Measurements from ENCODE around the gene MGAM2. TPM values are rescaled to one million over a fixed set of nuclear protein-coding genes. Genes with fewer than 3 reads are reported as not detected.
A peak's percentile ranks its signal among the peaks of the same experiment; 100 is the strongest.

MGAM2 gene
- total and polyA plus RNA-seq, 7 experiments from 2014 or later: 0.10 TPM; not detected in 6

DNA sequence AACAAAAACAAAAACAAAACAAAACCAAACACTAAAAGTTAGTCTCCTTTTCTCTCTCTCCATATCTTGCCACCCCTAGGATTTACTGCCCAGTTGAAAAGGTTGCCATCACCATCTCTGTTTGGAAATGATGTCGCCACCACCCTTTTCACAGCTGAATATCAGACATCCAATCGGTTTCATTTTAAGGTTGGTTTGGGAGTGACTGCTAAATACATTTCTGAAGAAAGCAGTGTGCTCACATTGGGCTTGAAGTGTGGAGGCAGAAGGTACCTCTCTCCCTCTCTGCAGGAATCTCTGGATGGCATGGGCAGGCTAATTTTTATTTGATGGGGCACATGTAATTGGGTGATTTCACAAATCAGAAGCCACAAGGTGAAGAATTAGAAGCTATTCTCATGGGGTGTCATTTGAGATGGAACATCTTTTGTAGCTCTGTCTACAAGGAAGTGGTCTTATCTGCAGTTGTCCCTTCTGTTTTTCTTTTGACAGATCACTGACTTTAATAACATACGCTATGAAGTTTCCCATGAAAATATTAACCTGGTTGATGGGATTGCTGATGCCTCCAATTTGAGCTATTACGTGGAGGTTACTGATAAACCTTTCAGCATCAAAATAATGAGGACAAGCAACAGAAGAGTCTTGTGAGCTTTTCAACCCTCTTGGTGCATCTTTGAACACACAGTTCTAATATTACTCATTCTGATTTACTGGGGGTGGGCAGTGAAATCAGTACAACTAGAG, 20.1 kb downstream of the MGAM2 start:
- Histone ChIP-seq H3K4me1 (ENCODE audit: control insufficient read depth in 2 of 2, insufficient read depth in 2 of 2, low read length in 2 of 2) (no peaks in the 10 kb centered on the region), H3K9me3 (ENCODE audit: control insufficient read depth in 2 of 3, low read length in 3 of 3) (no peaks in the 10 kb centered on the region), H3K27ac (ENCODE audit: low read depth, low read length) (no peak overlapping the region), H3K27me3 (ENCODE audit: control insufficient read depth in 2 of 2, insufficient read depth in 2 of 2, low read length in 2 of 2) (no peaks in the 10 kb centered on the region), H3K36me3 (ENCODE audit: control insufficient read depth in 2 of 3, insufficient read depth in 3 of 3, low read length in 3 of 3) (no peaks in the 10 kb centered on the region), H3K4me3 (ENCODE audit: low read length) (no peak overlapping the region)
- peaks cover 0 to 22% (median 4%) of the 10 kb centered on the region in 5 donors for H3K27me3 Mint-ChIP-seq
- DNase-seq (peak in 4 of 9 donors; percentile 8 to 28 (median 19)), ATAC-seq (no peak)
- CTCF ChIA-PET: no interaction called here
- H3K27ac Mint-ChIP-seq: no peak overlapping the region
- POLR2A ChIA-PET: no interaction called here
- H3K9me3 Mint-ChIP-seq: peaks cover 0 to 4% (median 0%) of the 10 kb centered on the region in 11 donors
- H3K36me3 Mint-ChIP-seq: peaks cover 0 to 3% (median 0%) of the 10 kb centered on the region in 5 donors
- no peaks in the 10 kb centered on the region for H3K4me1 Mint-ChIP-seq
- H3K4me3 Mint-ChIP-seq: no peak overlapping the region
- intact Hi-C loops (cut with micrococcal nuclease): no loop called here

DNA sequence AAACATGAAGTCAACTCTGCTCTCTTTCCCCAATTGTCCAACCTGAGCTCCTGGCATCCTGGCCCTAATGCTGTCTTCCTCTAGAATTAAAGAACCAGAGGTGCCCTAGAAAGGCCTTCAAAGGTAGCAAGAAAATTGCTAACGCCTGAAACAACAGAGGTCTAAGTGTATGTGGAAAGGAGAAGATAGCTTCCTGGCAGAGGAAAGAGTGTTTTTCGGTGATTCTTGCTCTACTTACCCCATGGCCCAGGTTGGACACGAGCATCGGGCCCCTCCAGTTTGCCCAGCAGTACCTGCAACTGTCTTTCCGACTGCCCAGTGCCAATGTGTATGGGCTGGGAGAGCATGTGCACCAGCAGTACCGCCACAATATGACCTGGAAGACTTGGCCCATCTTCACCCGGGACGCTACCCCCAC, 22.2 kb downstream of the MGAM2 start:
- intact Hi-C loops (cut with micrococcal nuclease): no loop called here

DNA sequence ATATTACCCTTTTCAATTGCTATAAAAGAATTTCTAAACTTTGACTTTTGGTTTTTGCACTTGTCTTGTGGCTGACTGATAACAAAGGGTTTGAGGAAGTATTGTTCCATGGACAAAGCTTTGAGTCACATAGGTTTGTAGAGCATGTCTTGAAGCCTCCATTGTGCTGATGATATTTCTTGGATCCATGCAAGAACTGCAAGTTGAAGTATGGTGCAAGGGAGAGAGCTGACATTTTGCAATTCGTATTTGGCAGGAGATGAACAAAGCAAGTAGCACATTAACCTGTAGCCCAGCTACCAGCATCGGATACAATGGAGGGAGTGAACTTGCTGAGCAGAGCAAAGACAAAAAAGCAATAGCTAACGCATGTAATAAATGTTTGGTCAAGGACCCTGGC, 23.4 kb downstream of the MGAM2 start:
- POLR2A ChIA-PET: no interaction called here
- H3K9me3 ChIP-seq (ENCODE audit: control insufficient read depth in 2 of 3, low read length in 3 of 3): no peaks in the 10 kb centered on the region
- DNase-seq: peak in 1 of 9 donors; percentile 10
- H3K4me1 Mint-ChIP-seq: no peaks in the 10 kb centered on the region
- H3K27me3 Mint-ChIP-seq: peaks cover 0 to 14% (median 4%) of the 10 kb centered on the region in 5 donors
- H3K4me3 Mint-ChIP-seq: no peak overlapping the region
- no peaks in the 10 kb centered on the region for H3K36me3 ChIP-seq (ENCODE audit: control insufficient read depth in 2 of 3, insufficient read depth in 3 of 3, low read length in 3 of 3)
- no peak overlapping the region for H3K27ac Mint-ChIP-seq
- H3K4me1 ChIP-seq (ENCODE audit: control insufficient read depth in 2 of 2, insufficient read depth in 2 of 2, low read length in 2 of 2): no peaks in the 10 kb centered on the region
- intact Hi-C loops (cut with micrococcal nuclease): loop anchor here in 1 of 2 donors (5.0 kb wide), 1 partner anchor 158 kb away; no protein-coding TSS in a partner anchor
- no peak for ATAC-seq
- CTCF ChIA-PET: interaction anchor here (0.6 to 0.7 kb wide), 3 partner anchors 13 to 82 kb away, joined by 3 to 4 read pairs (median 4); no protein-coding TSS in a partner anchor
- H3K27me3 ChIP-seq (ENCODE audit: control insufficient read depth in 2 of 2, insufficient read depth in 2 of 2, low read length in 2 of 2): no peaks in the 10 kb centered on the region
- H3K36me3 Mint-ChIP-seq: no peaks in the 10 kb centered on the region
- H3K4me3 ChIP-seq (ENCODE audit: low read length): no peak overlapping the region
- H3K27ac ChIP-seq (ENCODE audit: low read depth, low read length): no peak overlapping the region
- no peaks in the 10 kb centered on the region for H3K9me3 Mint-ChIP-seq

More for the DNA sequence above, 22.2 kb downstream of the MGAM2 start:
- no peaks in the 10 kb centered on the region for H3K36me3 ChIP-seq (ENCODE audit: control insufficient read depth in 2 of 3, insufficient read depth in 3 of 3, low read length in 3 of 3)
- DNase-seq: peak in 2 of 9 donors; percentile 8 to 34
- no peak for ATAC-seq
- Mint-ChIP-seq H3K27me3 (peaks cover 0 to 14% (median 4%) of the 10 kb centered on the region in 5 donors), H3K4me1 (no peaks in the 10 kb centered on the region), H3K9me3 (no peaks in the 10 kb centered on the region), H3K27ac (no peak overlapping the region), H3K36me3 (no peaks in the 10 kb centered on the region), H3K4me3 (no peak overlapping the region)
- no peaks in the 10 kb centered on the region for H3K9me3 ChIP-seq (ENCODE audit: control insufficient read depth in 2 of 3, low read length in 3 of 3)
- no peaks in the 10 kb centered on the region for H3K27me3 ChIP-seq (ENCODE audit: control insufficient read depth in 2 of 2, insufficient read depth in 2 of 2, low read length in 2 of 2)
- H3K27ac ChIP-seq (ENCODE audit: low read depth, low read length): no peak overlapping the region
- ChIA-PET POLR2A (no interaction called here), CTCF (no interaction called here)
- no peak overlapping the region for H3K4me3 ChIP-seq (ENCODE audit: low read length)
- no peaks in the 10 kb centered on the region for H3K4me1 ChIP-seq (ENCODE audit: control insufficient read depth in 2 of 2, insufficient read depth in 2 of 2, low read length in 2 of 2)

DNA sequence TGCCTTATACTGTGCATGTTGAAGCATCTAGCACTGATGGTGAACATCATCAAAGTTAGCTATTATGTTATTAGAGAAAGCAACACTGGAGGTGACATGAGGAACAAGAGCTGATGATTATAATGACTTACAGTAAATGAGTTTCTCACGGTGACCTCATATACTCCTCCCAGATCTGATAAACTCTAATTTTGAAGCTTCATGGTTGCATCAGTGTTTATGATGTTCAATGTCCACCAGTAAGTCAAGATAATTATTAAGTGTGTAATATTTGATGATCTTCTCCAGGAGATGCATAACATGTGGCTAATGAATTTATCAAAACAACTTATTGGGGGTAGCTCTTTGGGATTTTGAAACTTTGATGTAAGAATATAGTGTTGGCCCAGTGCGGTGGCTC, 27.5 kb downstream of the MGAM2 start:
- POLR2A ChIA-PET: no interaction called here
- H3K9me3 Mint-ChIP-seq: no peaks in the 10 kb centered on the region
- no peak overlapping the region for H3K4me3 Mint-ChIP-seq
- H3K27me3 ChIP-seq (ENCODE audit: control insufficient read depth in 2 of 2, insufficient read depth in 2 of 2, low read length in 2 of 2): no peaks in the 10 kb centered on the region
- peaks cover 0 to 2% (median 0%) of the 10 kb centered on the region in 7 donors for H3K4me1 Mint-ChIP-seq
- peaks cover 0 to 9% (median 0%) of the 10 kb centered on the region in 5 donors for H3K27me3 Mint-ChIP-seq
- no peak overlapping the region for H3K27ac Mint-ChIP-seq
- DNase-seq: no peak
- no peak overlapping the region for H3K4me3 ChIP-seq (ENCODE audit: low read length)
- no peaks in the 10 kb centered on the region for H3K36me3 Mint-ChIP-seq
- no peaks in the 10 kb centered on the region for H3K4me1 ChIP-seq (ENCODE audit: control insufficient read depth in 2 of 2, insufficient read depth in 2 of 2, low read length in 2 of 2)
- intact Hi-C loops (cut with micrococcal nuclease): loop anchor here in 1 of 2 donors (5.0 kb wide), 1 partner anchor 162 kb away; no protein-coding TSS in a partner anchor
- no peak overlapping the region for H3K27ac ChIP-seq (ENCODE audit: low read depth, low read length)
- CTCF ChIA-PET: no interaction called here
- no peaks in the 10 kb centered on the region for H3K9me3 ChIP-seq (ENCODE audit: control insufficient read depth in 2 of 3, low read length in 3 of 3)
- ATAC-seq: no peak
- no peaks in the 10 kb centered on the region for H3K36me3 ChIP-seq (ENCODE audit: control insufficient read depth in 2 of 3, insufficient read depth in 3 of 3, low read length in 3 of 3)

DNA sequence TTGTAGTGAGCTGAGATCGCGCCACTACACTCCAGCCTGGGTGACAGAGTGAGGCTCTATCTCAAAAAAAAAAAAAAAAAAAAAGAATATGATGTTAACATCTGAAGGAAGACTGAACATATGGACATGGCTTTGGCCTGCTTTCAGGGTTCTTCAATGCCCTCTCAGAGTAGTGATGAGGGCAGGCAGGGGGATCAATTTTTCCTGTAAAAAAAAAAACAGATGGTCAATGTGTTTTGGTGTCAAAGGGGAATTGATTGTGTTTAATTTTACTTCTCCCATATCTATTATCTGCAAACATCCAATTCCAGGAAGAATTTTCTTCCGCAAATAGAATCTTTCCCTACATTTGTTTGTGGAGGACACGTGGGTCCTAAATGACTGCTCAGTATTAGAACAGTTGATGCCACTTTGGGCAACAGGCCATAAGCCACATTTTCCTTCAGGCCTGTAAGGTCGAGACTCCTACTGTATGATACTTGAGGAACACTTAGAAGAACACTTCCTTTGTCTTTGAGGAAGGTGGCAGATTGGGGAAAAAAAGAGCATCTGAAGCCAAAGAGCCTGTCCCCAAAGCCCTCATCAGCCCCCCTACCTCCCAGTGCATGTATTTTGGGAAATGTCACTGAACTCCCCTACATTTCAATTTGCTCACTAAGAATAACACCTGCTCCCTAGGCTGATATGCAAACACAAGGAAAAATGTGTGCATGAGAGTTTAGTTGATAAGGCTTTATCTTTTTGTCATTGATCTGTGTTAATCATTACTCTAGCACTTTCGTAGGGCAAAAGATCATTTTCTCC, 28.3 kb downstream of the MGAM2 start:
- Histone ChIP-seq H3K4me1 (ENCODE audit: control insufficient read depth in 2 of 2, insufficient read depth in 2 of 2, low read length in 2 of 2) (no peaks in the 10 kb centered on the region), H3K36me3 (ENCODE audit: control insufficient read depth in 2 of 3, insufficient read depth in 3 of 3, low read length in 3 of 3) (no peaks in the 10 kb centered on the region), H3K27ac (ENCODE audit: low read depth, low read length) (no peak overlapping the region), H3K9me3 (ENCODE audit: control insufficient read depth in 2 of 3, low read length in 3 of 3) (no peaks in the 10 kb centered on the region), H3K27me3 (ENCODE audit: control insufficient read depth in 2 of 2, insufficient read depth in 2 of 2, low read length in 2 of 2) (no peaks in the 10 kb centered on the region), H3K4me3 (ENCODE audit: low read length) (no peak overlapping the region)
- DNase-seq (no peak), ATAC-seq (no peak)
- no peaks in the 10 kb centered on the region for H3K9me3 Mint-ChIP-seq
- H3K27ac Mint-ChIP-seq: no peak overlapping the region
- peaks cover 0 to 2% (median 0%) of the 10 kb centered on the region in 7 donors for H3K4me1 Mint-ChIP-seq
- intact Hi-C loops (cut with micrococcal nuclease): loop anchor here in 1 of 2 donors (5.0 kb wide), 1 partner anchor 162 kb away; no protein-coding TSS in a partner anchor
- CTCF ChIA-PET: no interaction called here
- H3K4me3 Mint-ChIP-seq: no peak overlapping the region
- peaks cover 0 to 9% (median 2%) of the 10 kb centered on the region in 5 donors for H3K27me3 Mint-ChIP-seq
- no peaks in the 10 kb centered on the region for H3K36me3 Mint-ChIP-seq
- POLR2A ChIA-PET: no interaction called here

DNA sequence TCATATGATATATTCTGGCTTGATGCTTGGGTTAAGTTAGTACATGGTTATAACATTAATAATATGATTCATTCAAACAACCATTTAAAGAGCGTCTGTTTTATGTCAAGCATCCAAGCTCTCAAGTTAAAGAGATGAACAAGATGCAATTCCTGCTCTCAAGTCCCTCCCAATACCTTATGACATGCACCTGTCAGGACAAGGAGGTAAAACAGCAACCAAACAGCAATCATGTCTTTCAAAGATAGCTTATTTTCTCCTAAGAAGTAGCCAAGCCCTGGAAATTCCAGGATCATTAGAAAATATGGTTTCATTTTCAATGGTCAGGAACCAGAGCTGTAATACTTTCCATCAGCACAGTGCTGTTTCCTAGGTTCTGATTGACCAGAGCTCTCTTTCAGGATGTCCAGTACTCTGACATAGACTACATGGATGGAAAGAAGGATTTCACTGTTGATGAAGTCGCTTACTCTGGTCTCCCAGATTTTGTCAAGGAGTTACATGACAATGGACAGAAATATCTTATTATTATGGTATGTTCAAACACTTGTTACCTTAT, 29.0 kb downstream of the MGAM2 start:
- no peaks in the 10 kb centered on the region for H3K36me3 ChIP-seq (ENCODE audit: control insufficient read depth in 2 of 3, insufficient read depth in 3 of 3, low read length in 3 of 3)
- ATAC-seq: no peak
- H3K4me3 ChIP-seq (ENCODE audit: low read length): no peak overlapping the region
- Mint-ChIP-seq H3K9me3 (no peaks in the 10 kb centered on the region), H3K4me3 (no peak overlapping the region), H3K27ac (no peak overlapping the region), H3K36me3 (no peaks in the 10 kb centered on the region), H3K27me3 (peaks cover 0 to 9% (median 6%) of the 10 kb centered on the region in 5 donors), H3K4me1 (peaks cover 0 to 2% (median 0%) of the 10 kb centered on the region in 7 donors)
- H3K27me3 ChIP-seq (ENCODE audit: control insufficient read depth in 2 of 2, insufficient read depth in 2 of 2, low read length in 2 of 2): no peaks in the 10 kb centered on the region
- intact Hi-C loops (cut with micrococcal nuclease): no loop called here
- no peaks in the 10 kb centered on the region for H3K9me3 ChIP-seq (ENCODE audit: control insufficient read depth in 2 of 3, low read length in 3 of 3)
- DNase-seq: no peak
- no peaks in the 10 kb centered on the region for H3K4me1 ChIP-seq (ENCODE audit: control insufficient read depth in 2 of 2, insufficient read depth in 2 of 2, low read length in 2 of 2)
- CTCF ChIA-PET: no interaction called here
- POLR2A ChIA-PET: no interaction called here
- H3K27ac ChIP-seq (ENCODE audit: low read depth, low read length): no peak overlapping the region
